Measurements from ENCODE around the gene MUC7. TPM values are rescaled to one million over a fixed set of nuclear protein-coding genes. Genes with fewer than 3 reads are reported as not detected.

The MUC7 gene
- polyA plus RNA-seq (2012; ENCODE audit: low read depth, missing spikeins) = not detected

- DNase-seq (ENCODE audit: insufficient read length, low spot score) (no peak), FAIRE-seq (no peak)
- TF ChIP-seq SPI1 (IDR thresholded peaks at IDR 0.05; ENCODE audit: low read depth, low read length) = no peak
- TF ChIP-seq PAX5 (IDR thresholded peaks at IDR 0.05; ENCODE audit: insufficient read depth, low read length, severe bottlenecking) = no peak
- no peak for TF ChIP-seq POU2F2 (IDR thresholded peaks at IDR 0.05; ENCODE audit: low read depth, low read length)
- TF ChIP-seq POLR2A (IDR thresholded peaks at IDR 0.05; ENCODE audit: low read depth, low read length) = no peak
- TF ChIP-seq POLR2AphosphoS5 (IDR thresholded peaks at IDR 0.05; ENCODE audit: low read depth, low read length) = no peak
- no peak for TF ChIP-seq TAF1 (IDR thresholded peaks at IDR 0.05; ENCODE audit: low read depth, low read length)
Observed at GRCh38 chr4:70471897-70472296, at the start of gene MUC7. Gene MUC7, plus strand, starts transcription at chr4:70472197. Its CDS starts 1,825 bp downstream, at chr4:70474022.

GRCh38 chr4:70425306-70425705, 46.7 kb upstream of the MUC7 start:
- DNase-seq (ENCODE audit: insufficient read length, low spot score) (no peak), FAIRE-seq (no peak)
- no peak for TF ChIP-seq POLR2A (IDR thresholded peaks at IDR 0.05; ENCODE audit: low read depth, low read length)

GRCh38 chr4:70426789-70427188, 45.2 kb upstream of the MUC7 start:
- DNase-seq (ENCODE audit: insufficient read length, low spot score) (no peak), FAIRE-seq (no peak)
- TF ChIP-seq POLR2A (IDR thresholded peaks at IDR 0.05; ENCODE audit: low read depth, low read length) (no peak), SPI1 (IDR thresholded peaks at IDR 0.05; ENCODE audit: low read depth, low read length) (no peak), PAX5 (IDR thresholded peaks at IDR 0.05; ENCODE audit: insufficient read depth, low read length, severe bottlenecking) (no peak), POLR2AphosphoS5 (IDR thresholded peaks at IDR 0.05; ENCODE audit: low read depth, low read length) (no peak), POU2F2 (IDR thresholded peaks at IDR 0.05; ENCODE audit: low read depth, low read length) (no peak), TAF1 (IDR thresholded peaks at IDR 0.05; ENCODE audit: low read depth, low read length) (no peak)

GRCh38 chr4:70437197-70437596, 34.8 kb upstream of the MUC7 start:
- DNase-seq (ENCODE audit: insufficient read length, low spot score) = no peak
- TF ChIP-seq PAX5 (IDR thresholded peaks at IDR 0.05; ENCODE audit: insufficient read depth, low read length, severe bottlenecking) (no peak), POU2F2 (IDR thresholded peaks at IDR 0.05; ENCODE audit: low read depth, low read length) (no peak), TAF1 (IDR thresholded peaks at IDR 0.05; ENCODE audit: low read depth, low read length) (no peak)
- FAIRE-seq = no peak

GRCh38 chr4:70442474-70442873, 29.5 kb upstream of the MUC7 start:
- no peak for DNase-seq (ENCODE audit: insufficient read length, low spot score)
- FAIRE-seq = no peak
- TF ChIP-seq POLR2AphosphoS5 (IDR thresholded peaks at IDR 0.05; ENCODE audit: low read depth, low read length) (no peak), TAF1 (IDR thresholded peaks at IDR 0.05; ENCODE audit: low read depth, low read length) (no peak), PAX5 (IDR thresholded peaks at IDR 0.05; ENCODE audit: insufficient read depth, low read length, severe bottlenecking) (no peak)

- no peak for TF ChIP-seq TAF1 (IDR thresholded peaks at IDR 0.05; ENCODE audit: low read depth, low read length)
- TF ChIP-seq POU2F2 (IDR thresholded peaks at IDR 0.05; ENCODE audit: low read depth, low read length) = no peak
- TF ChIP-seq SPI1 (IDR thresholded peaks at IDR 0.05; ENCODE audit: low read depth, low read length) = no peak
- no peak for TF ChIP-seq PAX5 (IDR thresholded peaks at IDR 0.05; ENCODE audit: insufficient read depth, low read length, severe bottlenecking)
- TF ChIP-seq POLR2A (IDR thresholded peaks at IDR 0.05; ENCODE audit: low read depth, low read length) = no peak
- TF ChIP-seq POLR2AphosphoS5 (IDR thresholded peaks at IDR 0.05; ENCODE audit: low read depth, low read length) = no peak
- FAIRE-seq (no peak), DNase-seq (ENCODE audit: insufficient read length, low spot score) (no peak)
Observed at GRCh38 chr4:70443329-70443728, 28.7 kb upstream of the MUC7 start.

- TF ChIP-seq PAX5 (IDR thresholded peaks at IDR 0.05; ENCODE audit: insufficient read depth, low read length, severe bottlenecking) = no peak
- no peak for TF ChIP-seq POLR2A (IDR thresholded peaks at IDR 0.05; ENCODE audit: low read depth, low read length)
- TF ChIP-seq TAF1 (IDR thresholded peaks at IDR 0.05; ENCODE audit: low read depth, low read length) = no peak
- TF ChIP-seq POLR2AphosphoS5 (IDR thresholded peaks at IDR 0.05; ENCODE audit: low read depth, low read length) = no peak
- FAIRE-seq (no peak), DNase-seq (ENCODE audit: insufficient read length, low spot score) (no peak)
Observed at GRCh38 chr4:70449220-70449619, 22.8 kb upstream of the MUC7 start.

GRCh38 chr4:70452946-70453345, 19.1 kb upstream of the MUC7 start:
- no peak for DNase-seq (ENCODE audit: insufficient read length, low spot score)
- TF ChIP-seq POLR2A (IDR thresholded peaks at IDR 0.05; ENCODE audit: low read depth, low read length) = no peak
- no peak for TF ChIP-seq PAX5 (IDR thresholded peaks at IDR 0.05; ENCODE audit: insufficient read depth, low read length, severe bottlenecking)
- no peak for FAIRE-seq

- no peak for DNase-seq (ENCODE audit: insufficient read length, low spot score)
- no peak for FAIRE-seq
- TF ChIP-seq POLR2A (IDR thresholded peaks at IDR 0.05; ENCODE audit: low read depth, low read length) = no peak
- TF ChIP-seq SPI1 (IDR thresholded peaks at IDR 0.05; ENCODE audit: low read depth, low read length) = peak; percentile 16; the same call in 1 of the 2 replicates
Observed at GRCh38 chr4:70463335-70463734, 8.7 kb upstream of the MUC7 start.

- DNase-seq (ENCODE audit: insufficient read length, low spot score) = no peak
- TF ChIP-seq SPI1 (IDR thresholded peaks at IDR 0.05; ENCODE audit: low read depth, low read length) (no peak), TAF1 (IDR thresholded peaks at IDR 0.05; ENCODE audit: low read depth, low read length) (no peak), PAX5 (IDR thresholded peaks at IDR 0.05; ENCODE audit: insufficient read depth, low read length, severe bottlenecking) (no peak), POU2F2 (IDR thresholded peaks at IDR 0.05; ENCODE audit: low read depth, low read length) (no peak), POLR2AphosphoS5 (IDR thresholded peaks at IDR 0.05; ENCODE audit: low read depth, low read length) (no peak), POLR2A (IDR thresholded peaks at IDR 0.05; ENCODE audit: low read depth, low read length) (no peak)
- no peak for FAIRE-seq
Observed at GRCh38 chr4:70473679-70474078, 1.7 kb downstream of the MUC7 start.

- TF ChIP-seq PAX5 (IDR thresholded peaks at IDR 0.05; ENCODE audit: insufficient read depth, low read length, severe bottlenecking) = no peak
- TF ChIP-seq POU2F2 (IDR thresholded peaks at IDR 0.05; ENCODE audit: low read depth, low read length) = no peak
- no peak for TF ChIP-seq TAF1 (IDR thresholded peaks at IDR 0.05; ENCODE audit: low read depth, low read length)
- TF ChIP-seq POLR2A (IDR thresholded peaks at IDR 0.05; ENCODE audit: low read depth, low read length) = no peak
- no peak for TF ChIP-seq POLR2AphosphoS5 (IDR thresholded peaks at IDR 0.05; ENCODE audit: low read depth, low read length)
- TF ChIP-seq SPI1 (IDR thresholded peaks at IDR 0.05; ENCODE audit: low read depth, low read length) = no peak
- FAIRE-seq (no peak), DNase-seq (ENCODE audit: insufficient read length, low spot score) (no peak)
Observed at GRCh38 chr4:70488748-70489147, 16.8 kb downstream of the MUC7 start.

All from GM12891 (cell line).